CD4-positive, alpha-beta T cell treated with Interleukin-4 for 4 hours (primary cell): ENCODE data around the gene NRXN3.

Experiments used
- DNase-seq: peaks from one replicate; pipeline ENCODE4 v3.0.0-alpha.2; 2020

Gene NRXN3

DNA sequence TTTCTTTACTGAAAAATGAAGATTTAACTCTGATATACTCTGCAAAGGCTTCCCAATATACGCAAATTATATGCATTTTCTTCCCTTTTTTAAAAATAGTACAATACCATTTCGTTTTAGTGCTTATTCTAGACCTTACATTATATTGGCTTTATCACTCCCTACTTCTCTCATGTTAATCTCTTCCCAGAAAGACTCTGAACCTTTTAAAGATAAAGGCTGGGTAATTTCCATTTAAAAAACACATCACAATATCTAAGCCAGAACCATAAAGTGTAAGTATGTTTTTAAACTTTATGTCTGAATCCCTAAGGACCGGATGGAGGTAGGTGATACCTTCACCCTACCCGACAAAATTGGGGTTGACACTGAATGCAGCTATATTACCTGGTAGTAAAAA lies 1720.4 kb downstream of the NRXN3 start:
- no peak for DNase-seq

DNA sequence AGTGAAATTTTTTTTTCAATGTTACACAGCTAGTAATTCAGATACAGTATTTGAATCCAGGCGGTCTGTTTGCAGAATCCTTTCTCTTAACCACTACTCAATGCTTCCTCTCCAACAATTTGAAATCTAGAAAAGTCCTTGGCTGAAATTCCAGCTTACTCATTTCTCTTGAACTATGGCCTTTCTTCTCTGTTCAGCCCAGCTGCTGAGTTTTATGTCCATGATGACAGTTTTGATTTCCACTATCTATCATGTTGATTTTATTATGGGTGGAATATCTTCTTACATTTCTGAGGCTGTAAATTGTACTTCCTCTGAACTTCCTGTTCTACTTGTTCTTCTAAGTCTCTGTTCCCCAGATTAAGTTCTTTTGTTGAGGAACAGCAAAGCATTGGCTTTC lies 1725.8 kb downstream of the NRXN3 start:
- DNase-seq = no peak

DNA sequence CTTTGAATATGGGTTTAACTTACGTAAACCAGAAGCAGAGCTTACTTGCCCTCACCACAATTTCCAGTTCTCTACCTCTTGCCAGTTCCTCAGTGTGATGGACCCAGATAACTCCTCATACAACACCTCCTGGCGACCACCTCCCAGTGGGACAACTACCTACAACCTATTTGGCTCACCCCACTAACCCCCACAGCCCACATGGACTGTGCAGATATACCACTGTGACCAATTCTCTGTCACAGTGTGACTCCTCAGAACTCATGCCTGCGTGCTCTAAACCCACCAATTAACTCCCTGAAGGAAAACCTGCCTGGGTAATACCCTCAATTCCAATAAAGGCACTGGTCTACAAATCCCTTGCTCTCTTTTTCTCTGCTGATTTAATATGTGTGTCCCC lies 1729.4 kb downstream of the NRXN3 start:
- DNase-seq = no peak

DNA sequence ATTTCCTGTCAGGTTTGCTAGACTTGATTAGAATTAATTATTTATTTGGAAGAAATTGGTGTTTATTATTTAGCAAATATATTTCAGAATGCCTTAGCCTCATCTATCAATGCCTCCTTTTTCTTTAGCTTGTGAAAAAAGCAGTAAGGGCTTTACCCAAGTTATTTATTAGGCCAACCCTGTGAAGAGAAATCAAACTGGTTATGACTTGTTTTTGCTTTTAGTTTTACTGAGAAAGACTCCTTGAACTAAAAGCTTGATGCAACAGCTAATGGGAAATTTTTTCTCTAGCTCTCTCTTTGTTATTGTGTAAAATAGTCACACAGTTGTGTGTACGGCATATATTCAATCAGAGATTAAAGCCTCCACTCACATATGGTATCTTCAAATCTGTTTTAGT lies 1734.3 kb downstream of the NRXN3 start:
- no peak for DNase-seq

DNA sequence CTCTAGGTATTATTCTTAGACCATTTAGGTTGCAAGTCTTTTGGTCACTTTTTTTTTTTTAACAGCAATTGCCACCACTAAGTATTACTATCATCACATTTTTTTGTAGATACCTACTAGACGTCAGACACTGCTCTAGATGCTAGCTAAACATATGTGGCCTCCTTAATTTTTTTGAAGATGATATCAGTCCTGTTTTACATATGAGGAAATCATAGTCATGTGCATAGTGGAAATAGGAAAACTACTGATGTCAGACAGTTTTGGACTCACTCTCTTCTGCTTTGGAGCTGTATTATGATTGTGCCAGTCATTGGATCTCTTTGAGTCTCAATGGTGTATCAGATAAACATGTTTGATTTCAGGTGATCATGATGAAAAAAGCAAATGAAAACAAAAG lies 1736.8 kb downstream of the NRXN3 start:
- DNase-seq = no peak

DNA sequence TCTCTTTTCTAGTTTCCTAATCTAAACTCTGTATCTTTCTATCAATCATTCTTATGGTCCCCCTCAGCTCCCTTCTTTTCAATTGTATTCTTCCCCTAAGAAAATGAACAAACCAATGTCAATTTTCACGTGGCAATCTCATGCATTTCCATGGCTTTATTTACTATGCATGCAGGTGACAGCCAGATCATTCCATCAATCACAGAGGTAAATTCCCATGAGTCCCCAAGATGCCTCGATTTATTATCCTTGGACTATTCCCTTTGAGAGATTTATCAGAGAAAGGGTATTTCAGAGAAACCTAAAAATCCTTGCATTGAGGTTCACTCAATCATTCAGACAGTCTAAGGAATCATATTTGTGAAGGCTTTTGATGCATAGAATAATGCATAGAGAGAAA lies 1739.9 kb downstream of the NRXN3 start:
- DNase-seq = no peak

DNA sequence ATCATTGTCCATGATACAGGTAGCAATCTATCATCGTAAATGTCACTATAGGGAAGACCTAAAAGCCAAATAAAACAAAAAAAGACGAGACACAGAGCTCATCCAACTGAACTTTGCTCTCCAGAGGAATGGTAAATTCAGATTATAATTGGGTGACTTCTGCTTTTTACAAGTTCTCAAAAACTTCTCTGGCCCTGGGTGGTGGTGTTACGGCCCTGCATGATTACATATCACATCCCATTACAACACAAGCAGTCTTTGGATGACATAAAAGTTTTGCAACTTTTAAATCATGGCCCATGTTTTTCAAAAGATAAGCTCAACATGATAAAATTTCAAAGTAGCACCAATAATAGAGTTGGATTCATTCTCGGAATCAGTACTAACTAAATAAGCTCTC lies 1741.6 kb downstream of the NRXN3 start:
- no peak for DNase-seq

DNA sequence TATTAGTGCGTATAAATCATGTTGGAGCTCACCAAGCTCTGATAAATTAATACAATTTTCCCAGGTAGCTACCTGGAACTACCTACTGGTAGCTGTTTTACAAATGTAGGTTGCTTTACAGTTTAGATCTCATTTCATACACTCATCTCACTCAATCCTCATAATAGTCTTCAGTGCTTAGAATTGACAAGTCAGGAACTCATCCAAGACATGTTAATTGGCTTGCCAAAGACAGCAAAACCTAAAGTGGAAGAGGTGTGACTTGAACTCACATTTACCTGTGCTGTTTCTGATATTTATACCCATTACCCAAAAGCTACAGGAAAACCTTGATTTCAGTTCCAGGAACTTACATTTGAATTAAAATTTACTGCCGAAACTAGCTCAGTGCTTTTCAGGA lies 1744.4 kb downstream of the NRXN3 start:
- DNase-seq = no peak

DNA sequence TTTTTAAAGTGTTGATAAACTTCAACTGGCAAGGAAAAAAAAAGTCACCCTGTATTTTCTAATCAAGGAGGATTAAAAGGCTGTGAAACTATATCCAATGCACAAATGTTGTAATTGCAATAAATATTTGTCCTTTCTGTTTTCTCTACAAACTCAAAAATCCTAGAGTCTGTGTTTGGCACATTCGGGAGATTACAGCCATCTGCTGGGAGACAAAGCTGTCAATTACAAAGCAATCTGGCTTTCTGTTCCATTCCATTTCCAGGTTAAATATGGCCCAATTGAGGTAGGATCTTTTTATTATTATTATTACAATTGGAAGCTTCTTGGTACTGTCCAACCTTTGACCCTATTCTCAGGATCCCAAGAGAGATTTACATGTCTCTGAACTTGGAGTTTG lies 1745.2 kb downstream of the NRXN3 start:
- no peak for DNase-seq

DNA sequence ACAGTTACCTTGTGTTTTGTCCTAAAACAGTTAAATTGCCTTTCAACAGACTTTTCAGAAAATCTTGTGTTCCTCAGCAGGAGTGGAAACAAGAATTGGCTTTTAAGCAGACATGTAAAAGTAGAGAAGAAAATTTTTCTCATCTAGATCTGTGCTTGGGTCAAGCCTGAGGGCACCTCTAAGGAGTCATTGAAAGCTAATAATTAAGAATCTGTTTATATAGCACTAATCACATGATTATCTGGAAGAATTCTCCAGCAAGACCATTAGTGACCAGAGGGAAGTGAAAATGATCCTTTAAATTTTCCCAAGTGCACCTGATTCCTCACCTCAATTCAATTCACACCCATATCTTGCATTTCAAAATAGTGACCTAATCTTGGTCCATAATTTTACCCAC lies 1746.1 kb downstream of the NRXN3 start:
- DNase-seq = no peak

DNA sequence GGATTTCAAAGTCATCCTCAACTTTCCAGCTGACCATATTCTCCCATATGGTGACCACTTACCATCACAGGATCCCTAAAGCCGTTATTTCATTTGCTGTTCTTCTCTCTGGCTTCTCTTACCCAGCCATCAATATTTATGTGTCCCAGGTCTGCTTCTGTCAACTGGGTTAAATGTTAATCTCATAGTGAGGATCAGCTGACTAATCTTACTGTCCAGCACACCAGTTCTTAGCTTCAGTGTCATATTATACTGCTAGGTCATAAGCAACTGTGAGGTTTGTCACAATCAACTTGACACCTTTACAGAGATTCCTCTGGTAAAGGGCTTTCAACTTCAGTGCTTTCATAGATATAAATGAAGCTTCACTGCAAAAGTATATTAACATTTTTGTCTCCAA lies 1746.7 kb downstream of the NRXN3 start:
- DNase-seq = no peak
